GM12872 (cell line): ENCODE measurements around the gene FPGT.

Source experiments
- TF ChIP-seq, protein P1 (sequence below): IDR thresholded peaks from 3 replicates; pipeline ENCODE4 v1.5.1; 2011; ENCODE audit warnings: low read depth, mild to moderate bottlenecking, low read length, moderate library complexity; ENCODE audit not compliant: insufficient read depth

Gene FPGT

DNA sequence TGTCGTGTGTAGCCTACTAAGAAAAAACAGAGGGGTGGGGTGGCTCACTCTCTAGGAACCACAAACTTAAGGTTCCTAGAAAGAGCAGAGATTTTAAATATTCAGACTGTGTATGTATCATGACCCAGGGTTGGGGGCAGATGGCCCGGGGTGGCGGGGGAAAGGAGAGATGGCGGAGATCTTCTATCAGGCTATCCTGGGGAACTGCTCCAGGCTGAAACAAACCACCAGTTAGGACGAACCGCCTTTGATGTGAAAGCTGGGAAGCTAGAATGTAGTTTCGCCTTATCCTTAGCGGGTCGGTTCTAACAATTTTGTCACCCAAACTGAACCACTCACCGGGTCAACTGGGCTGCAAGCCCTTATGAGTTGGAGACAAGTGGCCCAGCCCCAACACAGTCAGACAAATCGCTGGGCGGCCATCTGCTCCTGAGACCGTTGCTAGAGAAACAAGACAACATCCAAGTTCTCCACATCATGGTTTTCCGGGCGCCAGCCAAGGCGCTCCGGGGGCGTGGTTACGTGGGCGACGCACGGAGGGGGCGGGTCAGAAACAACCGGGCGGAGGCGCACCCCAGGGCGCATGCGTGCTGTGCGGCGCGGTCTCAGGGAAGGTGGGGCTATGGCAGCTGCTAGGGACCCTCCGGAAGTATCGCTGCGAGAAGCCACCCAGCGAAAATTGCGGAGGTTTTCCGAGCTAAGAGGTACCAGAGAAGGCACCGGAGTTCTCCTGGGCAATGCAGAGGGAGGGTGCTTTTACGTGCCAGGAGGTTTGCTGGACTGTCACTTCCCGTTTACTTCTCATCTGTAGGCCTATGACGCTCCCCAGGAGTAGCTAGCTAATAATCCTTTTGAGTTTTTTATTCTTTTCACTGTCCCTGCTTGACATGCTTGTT, at the start of gene FPGT, which contains the start of gene LRRIQ3:
TSS of gene FPGT (plus strand) at position 586 of the 896 bp plus-strand sequence. CDS start at position 623, 37 bp downstream.
TSS of gene LRRIQ3 (minus strand) at position 520 of the 896 bp plus-strand sequence. CDS start 14,492 bp downstream, outside the sequence.
- TF ChIP-seq, protein P1, sequence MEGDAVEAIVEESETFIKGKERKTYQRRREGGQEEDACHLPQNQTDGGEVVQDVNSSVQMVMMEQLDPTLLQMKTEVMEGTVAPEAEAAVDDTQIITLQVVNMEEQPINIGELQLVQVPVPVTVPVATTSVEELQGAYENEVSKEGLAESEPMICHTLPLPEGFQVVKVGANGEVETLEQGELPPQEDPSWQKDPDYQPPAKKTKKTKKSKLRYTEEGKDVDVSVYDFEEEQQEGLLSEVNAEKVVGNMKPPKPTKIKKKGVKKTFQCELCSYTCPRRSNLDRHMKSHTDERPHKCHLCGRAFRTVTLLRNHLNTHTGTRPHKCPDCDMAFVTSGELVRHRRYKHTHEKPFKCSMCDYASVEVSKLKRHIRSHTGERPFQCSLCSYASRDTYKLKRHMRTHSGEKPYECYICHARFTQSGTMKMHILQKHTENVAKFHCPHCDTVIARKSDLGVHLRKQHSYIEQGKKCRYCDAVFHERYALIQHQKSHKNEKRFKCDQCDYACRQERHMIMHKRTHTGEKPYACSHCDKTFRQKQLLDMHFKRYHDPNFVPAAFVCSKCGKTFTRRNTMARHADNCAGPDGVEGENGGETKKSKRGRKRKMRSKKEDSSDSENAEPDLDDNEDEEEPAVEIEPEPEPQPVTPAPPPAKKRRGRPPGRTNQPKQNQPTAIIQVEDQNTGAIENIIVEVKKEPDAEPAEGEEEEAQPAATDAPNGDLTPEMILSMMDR, result no peak

DNA sequence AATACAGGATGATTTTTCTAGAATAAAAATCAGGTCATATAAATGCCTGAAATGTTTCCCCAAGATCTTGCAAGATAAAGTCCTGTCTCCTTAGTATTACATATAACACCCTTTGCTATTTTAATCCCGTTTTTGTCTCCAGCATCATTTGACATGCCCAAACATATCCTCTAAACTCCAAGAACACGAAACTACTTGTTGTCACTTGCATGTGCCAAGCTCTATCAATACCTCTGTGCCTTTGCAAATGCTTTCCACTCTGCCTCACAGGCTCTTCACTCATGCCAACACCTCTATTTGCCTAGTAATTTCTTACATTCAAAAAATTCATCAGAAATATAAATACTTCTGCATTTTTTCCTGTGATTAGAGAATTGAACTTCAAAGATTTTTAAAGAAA, 38.0 kb upstream of the FPGT start:
- TF ChIP-seq, protein P1, result no peak

DNA sequence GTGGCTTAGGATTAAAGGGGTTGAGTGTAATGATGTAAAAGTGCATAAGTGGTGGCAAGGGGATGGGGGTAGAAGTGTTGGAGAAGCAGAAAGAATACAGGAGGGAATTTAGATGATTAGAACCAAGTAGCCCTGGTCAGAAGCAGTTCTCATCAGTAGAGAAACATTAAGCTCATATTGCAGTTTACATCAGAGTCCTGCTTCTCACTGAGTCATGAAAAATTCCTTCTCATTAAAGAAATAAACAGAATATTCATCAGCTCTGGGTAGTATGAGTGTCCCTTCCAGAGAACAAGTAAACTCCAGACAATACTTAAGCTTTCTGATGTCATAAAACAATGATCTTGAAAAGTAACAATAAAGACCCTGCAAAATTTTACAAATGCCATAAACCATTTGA, 36.5 kb upstream of the FPGT start:
- TF ChIP-seq, protein P1, result no peak

DNA sequence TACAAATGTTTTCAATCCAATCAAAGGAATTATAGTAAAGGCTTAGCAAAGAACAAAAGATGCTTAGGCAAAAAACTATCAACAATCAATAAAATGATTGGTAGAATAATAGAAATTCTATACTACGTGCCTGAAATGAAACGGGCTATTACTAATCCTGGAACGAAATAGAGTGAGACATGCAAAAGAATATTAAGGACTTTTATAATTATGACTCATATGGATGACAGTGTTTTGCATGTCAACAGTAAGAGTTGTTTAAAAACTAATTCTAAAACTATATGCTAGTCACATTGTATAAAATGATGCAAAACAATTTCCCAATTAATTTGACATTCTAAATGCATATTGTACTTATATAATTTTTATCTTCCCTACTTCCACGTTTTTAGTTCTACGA, 35.7 kb upstream of the FPGT start:
- TF ChIP-seq, protein P1, result no peak

DNA sequence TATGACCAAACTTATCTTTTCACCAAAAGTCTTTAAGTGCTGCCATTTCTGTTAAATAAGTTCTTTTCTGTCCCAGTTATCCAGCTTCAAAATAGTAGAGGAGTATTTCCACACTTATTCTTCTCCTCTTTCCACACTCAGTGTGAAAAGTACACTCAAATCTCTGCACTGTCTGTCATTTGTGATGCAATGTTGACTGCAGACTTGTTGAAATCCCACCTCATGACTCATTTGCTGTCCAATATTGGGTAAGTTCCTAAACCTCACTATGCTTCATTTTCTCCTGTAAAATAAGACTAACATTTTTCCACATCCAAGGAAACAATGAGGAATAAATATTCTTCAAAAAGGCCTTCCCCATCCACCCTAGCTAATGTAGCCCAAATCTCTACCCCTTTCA, 17.6 kb upstream of the FPGT start:
- TF ChIP-seq, protein P1, result no peak

DNA sequence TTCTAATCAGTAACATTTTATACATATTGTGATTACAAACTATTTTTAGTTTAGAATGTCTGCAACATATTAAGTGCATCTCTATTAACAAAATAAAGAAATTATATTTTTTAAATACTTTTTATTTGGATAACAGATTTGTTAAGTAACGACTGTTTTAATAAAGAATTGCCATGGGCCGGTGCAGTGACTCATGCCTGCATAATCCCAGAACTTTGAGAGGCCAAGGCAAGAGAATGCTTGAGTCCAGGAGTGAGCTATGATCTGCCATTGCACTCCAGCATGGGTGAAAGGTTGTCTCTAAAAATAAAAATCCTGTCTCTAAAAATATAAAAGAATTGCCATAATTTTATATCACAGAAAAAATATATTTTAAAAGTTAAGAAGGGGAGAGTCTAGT, 4.1 kb upstream of the FPGT start:
- TF ChIP-seq, protein P1, result no peak

DNA sequence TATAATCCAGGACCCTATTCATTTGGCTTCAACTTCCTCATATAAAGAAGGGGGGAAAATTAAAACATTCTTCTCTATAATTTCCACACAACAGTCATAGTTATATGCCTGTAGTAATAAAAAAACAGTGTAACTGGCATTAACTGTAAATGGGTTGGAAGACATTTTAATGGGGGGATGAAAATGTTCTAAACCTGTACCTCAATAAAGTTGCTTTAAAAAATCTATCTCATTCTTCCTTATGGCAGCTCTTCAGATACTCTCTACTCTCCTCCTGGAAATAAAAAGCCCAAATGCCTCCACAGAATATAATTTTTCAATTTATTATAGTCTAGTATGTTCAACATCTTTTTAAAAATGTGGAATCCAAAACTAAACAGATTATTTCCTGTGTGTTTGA, 2.7 kb upstream of the FPGT start:
- TF ChIP-seq, protein P1, result no peak
